ENCODE results near the gene TBC1D22B.

DNA sequence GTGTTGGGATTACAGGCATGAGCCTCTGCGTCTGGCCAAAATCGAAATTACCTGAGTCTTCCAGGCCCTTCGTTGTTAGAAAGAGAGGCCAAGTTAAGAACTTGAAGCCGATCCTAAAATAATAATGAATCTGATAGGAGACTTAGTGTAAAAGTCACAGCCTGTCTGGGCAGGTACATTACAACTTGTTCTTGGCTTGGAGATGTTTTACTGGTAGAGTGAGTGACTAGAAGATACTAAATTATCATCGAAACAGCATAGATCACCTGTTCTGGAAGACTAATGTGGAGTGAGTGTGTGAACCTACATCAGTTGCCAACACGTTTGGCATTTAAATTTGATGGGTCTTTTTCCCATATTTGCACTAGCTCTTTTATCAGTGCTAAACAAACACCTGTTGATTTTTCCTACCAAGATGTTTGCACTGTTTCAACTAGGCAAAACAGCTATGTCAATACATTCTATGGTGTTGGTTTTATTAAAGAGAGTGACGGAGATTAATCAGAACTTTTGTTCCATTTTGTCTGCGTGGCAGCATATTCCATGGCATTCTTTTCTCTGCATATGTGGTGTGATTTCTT is 5.0 kb downstream of the TBC1D22B start:
- TF ChIP-seq RFX5 (IDR thresholded peaks at IDR 0.05) (no peak), BHLHE40 (IDR thresholded peaks at IDR 0.05; ENCODE audit: low read depth, low read length) (no peak), MYC (IDR thresholded peaks at IDR 0.05; ENCODE audit: borderline replicate concordance, low read length) (no peak), RNF2 (IDR thresholded peaks at IDR 0.05; ENCODE audit: borderline replicate concordance, low read depth) (no peak), NR3C1 (IDR thresholded peaks at IDR 0.05) (no peak), NFE2L2 (conservative IDR thresholded peaks at IDR 0.05; ENCODE audit: low read length) (no peak), BCL3 (IDR thresholded peaks at IDR 0.05) (no peak), ELK1 (IDR thresholded peaks at IDR 0.05; ENCODE audit: low read depth, low read length) (no peak), HDAC2 (IDR thresholded peaks at IDR 0.05) (no peak)
- TF ChIP-seq, protein P1, sequence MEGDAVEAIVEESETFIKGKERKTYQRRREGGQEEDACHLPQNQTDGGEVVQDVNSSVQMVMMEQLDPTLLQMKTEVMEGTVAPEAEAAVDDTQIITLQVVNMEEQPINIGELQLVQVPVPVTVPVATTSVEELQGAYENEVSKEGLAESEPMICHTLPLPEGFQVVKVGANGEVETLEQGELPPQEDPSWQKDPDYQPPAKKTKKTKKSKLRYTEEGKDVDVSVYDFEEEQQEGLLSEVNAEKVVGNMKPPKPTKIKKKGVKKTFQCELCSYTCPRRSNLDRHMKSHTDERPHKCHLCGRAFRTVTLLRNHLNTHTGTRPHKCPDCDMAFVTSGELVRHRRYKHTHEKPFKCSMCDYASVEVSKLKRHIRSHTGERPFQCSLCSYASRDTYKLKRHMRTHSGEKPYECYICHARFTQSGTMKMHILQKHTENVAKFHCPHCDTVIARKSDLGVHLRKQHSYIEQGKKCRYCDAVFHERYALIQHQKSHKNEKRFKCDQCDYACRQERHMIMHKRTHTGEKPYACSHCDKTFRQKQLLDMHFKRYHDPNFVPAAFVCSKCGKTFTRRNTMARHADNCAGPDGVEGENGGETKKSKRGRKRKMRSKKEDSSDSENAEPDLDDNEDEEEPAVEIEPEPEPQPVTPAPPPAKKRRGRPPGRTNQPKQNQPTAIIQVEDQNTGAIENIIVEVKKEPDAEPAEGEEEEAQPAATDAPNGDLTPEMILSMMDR (IDR thresholded peaks at IDR 0.05): no peak
- TF ChIP-seq, protein P2, sequence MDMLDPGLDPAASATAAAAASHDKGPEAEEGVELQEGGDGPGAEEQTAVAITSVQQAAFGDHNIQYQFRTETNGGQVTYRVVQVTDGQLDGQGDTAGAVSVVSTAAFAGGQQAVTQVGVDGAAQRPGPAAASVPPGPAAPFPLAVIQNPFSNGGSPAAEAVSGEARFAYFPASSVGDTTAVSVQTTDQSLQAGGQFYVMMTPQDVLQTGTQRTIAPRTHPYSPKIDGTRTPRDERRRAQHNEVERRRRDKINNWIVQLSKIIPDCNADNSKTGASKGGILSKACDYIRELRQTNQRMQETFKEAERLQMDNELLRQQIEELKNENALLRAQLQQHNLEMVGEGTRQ (IDR thresholded peaks at IDR 0.05): no peak
